NB4 (cell line): ENCODE data around the gene OR8G1.

Source experiments
- CTCF ChIP-seq: IDR thresholded peaks from one replicate; pipeline ENCODE4 v1.5.1; 2012; ENCODE audit warnings: low read depth, low read length
- POLR2A ChIP-seq: IDR thresholded peaks from 2 replicates; pipeline ENCODE4 v1.6.1; 2011; ENCODE audit warnings: mild to moderate bottlenecking; ENCODE audit not compliant: insufficient read length; ENCODE audit errors: extremely low read depth

- no peak for TF ChIP-seq CTCF
- no peak for TF ChIP-seq POLR2A
Measured at GRCh38 chr11:124302347-124303125, 61.6 kb downstream of the OR8G1 start.
